ENCODE data around the gene SLC6A2.

The SLC6A2 gene

GRCh38 chr16:55698331-55698730 is 42.5 kb downstream of the SLC6A2 start:
- H3K36me3 ChIP-seq (replicated peaks; ENCODE audit: insufficient read depth, low read length): no peaks in the 10 kb centered on the region
- H3F3A ChIP-seq (ENCODE audit: insufficient read depth, low read length): no peaks in the 10 kb centered on the region
- no peak overlapping the region for H3K27ac ChIP-seq (ENCODE audit: low read length)
- H3K79me2 ChIP-seq (ENCODE audit: low read length): no peaks in the 10 kb centered on the region
- H3K4me2 ChIP-seq (ENCODE audit: low read depth, low read length): no peak overlapping the region
- H3K27me3 ChIP-seq (replicated peaks; ENCODE audit: insufficient read depth, low read length): no peaks in the 10 kb centered on the region
- H3K4me1 ChIP-seq (ENCODE audit: low read length): no peaks in the 10 kb centered on the region
- H3K9ac ChIP-seq (ENCODE audit: low read length): no peak overlapping the region
- H3K9me2 ChIP-seq (replicated peaks; ENCODE audit: insufficient read depth, low read length): no peaks in the 10 kb centered on the region
- H4K20me1 ChIP-seq (ENCODE audit: insufficient read depth, low read length): no peaks in the 10 kb centered on the region
- no peak overlapping the region for H3K4me3 ChIP-seq (ENCODE audit: low read length)
- no peaks in the 10 kb centered on the region for H3K9me3 ChIP-seq (replicated peaks; ENCODE audit: insufficient read depth, low read length)
- no peak for DNase-seq
- TF ChIP-seq EZH2phosphoT487 (IDR thresholded peaks at IDR 0.05; ENCODE audit: low read length): no peak
- TF ChIP-seq, protein P1, sequence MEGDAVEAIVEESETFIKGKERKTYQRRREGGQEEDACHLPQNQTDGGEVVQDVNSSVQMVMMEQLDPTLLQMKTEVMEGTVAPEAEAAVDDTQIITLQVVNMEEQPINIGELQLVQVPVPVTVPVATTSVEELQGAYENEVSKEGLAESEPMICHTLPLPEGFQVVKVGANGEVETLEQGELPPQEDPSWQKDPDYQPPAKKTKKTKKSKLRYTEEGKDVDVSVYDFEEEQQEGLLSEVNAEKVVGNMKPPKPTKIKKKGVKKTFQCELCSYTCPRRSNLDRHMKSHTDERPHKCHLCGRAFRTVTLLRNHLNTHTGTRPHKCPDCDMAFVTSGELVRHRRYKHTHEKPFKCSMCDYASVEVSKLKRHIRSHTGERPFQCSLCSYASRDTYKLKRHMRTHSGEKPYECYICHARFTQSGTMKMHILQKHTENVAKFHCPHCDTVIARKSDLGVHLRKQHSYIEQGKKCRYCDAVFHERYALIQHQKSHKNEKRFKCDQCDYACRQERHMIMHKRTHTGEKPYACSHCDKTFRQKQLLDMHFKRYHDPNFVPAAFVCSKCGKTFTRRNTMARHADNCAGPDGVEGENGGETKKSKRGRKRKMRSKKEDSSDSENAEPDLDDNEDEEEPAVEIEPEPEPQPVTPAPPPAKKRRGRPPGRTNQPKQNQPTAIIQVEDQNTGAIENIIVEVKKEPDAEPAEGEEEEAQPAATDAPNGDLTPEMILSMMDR (IDR thresholded peaks at IDR 0.05; ENCODE audit: low read length): no peak
- no peak for TF ChIP-seq EZH2 (optimal IDR thresholded peaks at IDR 0.05; ENCODE audit: low read depth, low read length)
- no peak overlapping the region for H2AFZ ChIP-seq (ENCODE audit: low read length)

DNA sequence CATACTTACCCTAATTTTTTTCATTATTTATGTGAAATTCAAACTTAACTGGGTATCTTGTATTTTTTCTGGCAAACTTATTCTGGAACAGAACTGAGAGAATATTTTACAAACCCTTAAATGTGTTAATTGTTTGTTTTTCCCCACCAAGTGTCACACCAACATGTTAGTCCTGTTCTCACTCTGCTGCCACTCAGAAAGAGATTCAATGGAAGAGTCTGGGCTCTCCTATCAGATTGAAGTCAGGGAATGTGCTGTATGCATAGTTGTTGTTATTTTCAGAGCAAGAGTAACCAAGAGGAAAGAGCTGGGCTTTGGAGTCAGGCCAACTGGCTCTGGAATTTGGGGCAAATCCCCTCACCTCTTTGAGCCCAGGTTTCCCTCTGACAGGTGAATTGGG is 43.2 kb downstream of the SLC6A2 start:
- TF ChIP-seq EZH2phosphoT487 (IDR thresholded peaks at IDR 0.05; ENCODE audit: low read length): no peak
- H4K20me1 ChIP-seq (ENCODE audit: insufficient read depth, low read length): no peaks in the 10 kb centered on the region
- no peak overlapping the region for H3K9ac ChIP-seq (ENCODE audit: low read length)
- H3K4me3 ChIP-seq (ENCODE audit: low read length): no peak overlapping the region
- no peak for DNase-seq
- no peak overlapping the region for H2AFZ ChIP-seq (ENCODE audit: low read length)
- H3K4me1 ChIP-seq (ENCODE audit: low read length): no peaks in the 10 kb centered on the region
- H3K4me2 ChIP-seq (ENCODE audit: low read depth, low read length): no peak overlapping the region
- no peaks in the 10 kb centered on the region for H3K9me2 ChIP-seq (replicated peaks; ENCODE audit: insufficient read depth, low read length)
- H3K27me3 ChIP-seq (replicated peaks; ENCODE audit: insufficient read depth, low read length): no peaks in the 10 kb centered on the region
- H3K79me2 ChIP-seq (ENCODE audit: low read length): no peaks in the 10 kb centered on the region
- no peaks in the 10 kb centered on the region for H3K36me3 ChIP-seq (replicated peaks; ENCODE audit: insufficient read depth, low read length)
- H3K27ac ChIP-seq (ENCODE audit: low read length): no peak overlapping the region
- no peaks in the 10 kb centered on the region for H3K9me3 ChIP-seq (replicated peaks; ENCODE audit: insufficient read depth, low read length)
- H3F3A ChIP-seq (ENCODE audit: insufficient read depth, low read length): no peaks in the 10 kb centered on the region

GRCh38 chr16:55699616-55700015 is 43.8 kb downstream of the SLC6A2 start:
- Histone ChIP-seq H3K4me1 (ENCODE audit: low read length) (no peaks in the 10 kb centered on the region), H4K20me1 (ENCODE audit: insufficient read depth, low read length) (no peaks in the 10 kb centered on the region), H3F3A (ENCODE audit: insufficient read depth, low read length) (no peaks in the 10 kb centered on the region), H2AFZ (ENCODE audit: low read length) (no peak overlapping the region), H3K9me3 (replicated peaks; ENCODE audit: insufficient read depth, low read length) (no peaks in the 10 kb centered on the region), H3K9me2 (replicated peaks; ENCODE audit: insufficient read depth, low read length) (no peaks in the 10 kb centered on the region), H3K9ac (ENCODE audit: low read length) (no peak overlapping the region), H3K4me3 (ENCODE audit: low read length) (no peak overlapping the region), H3K4me2 (ENCODE audit: low read depth, low read length) (no peak overlapping the region), H3K27ac (ENCODE audit: low read length) (no peak overlapping the region), H3K36me3 (replicated peaks; ENCODE audit: insufficient read depth, low read length) (no peaks in the 10 kb centered on the region), H3K79me2 (ENCODE audit: low read length) (no peaks in the 10 kb centered on the region), H3K27me3 (replicated peaks; ENCODE audit: insufficient read depth, low read length) (no peaks in the 10 kb centered on the region)
- TF ChIP-seq EZH2 (optimal IDR thresholded peaks at IDR 0.05; ENCODE audit: low read depth, low read length): no peak
- TF ChIP-seq, protein P1 (IDR thresholded peaks at IDR 0.05; ENCODE audit: low read length): no peak
- no peak for TF ChIP-seq EZH2phosphoT487 (IDR thresholded peaks at IDR 0.05; ENCODE audit: low read length)
- DNase-seq: no peak

DNA sequence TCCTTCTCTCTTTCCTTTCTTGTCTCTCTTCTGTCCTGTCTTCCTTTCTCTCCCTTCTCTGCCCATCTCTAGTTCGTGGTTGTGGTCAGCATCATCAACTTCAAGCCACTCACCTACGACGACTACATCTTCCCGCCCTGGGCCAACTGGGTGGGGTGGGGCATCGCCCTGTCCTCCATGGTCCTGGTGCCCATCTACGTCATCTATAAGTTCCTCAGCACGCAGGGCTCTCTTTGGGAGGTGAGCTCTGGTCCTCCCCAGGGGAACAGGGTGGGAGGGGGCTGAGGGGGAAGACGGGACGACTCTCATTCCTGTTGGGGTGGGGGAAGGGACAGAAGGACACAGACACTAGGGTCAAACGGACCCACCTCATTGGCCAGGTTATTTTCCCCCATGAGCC is 44.3 kb downstream of the SLC6A2 start:
- Histone ChIP-seq H3K36me3 (replicated peaks; ENCODE audit: insufficient read depth, low read length) (no peaks in the 10 kb centered on the region), H2AFZ (ENCODE audit: low read length) (no peak overlapping the region), H3K27me3 (replicated peaks; ENCODE audit: insufficient read depth, low read length) (no peaks in the 10 kb centered on the region), H3K4me3 (ENCODE audit: low read length) (no peak overlapping the region), H4K20me1 (ENCODE audit: insufficient read depth, low read length) (no peaks in the 10 kb centered on the region), H3K79me2 (ENCODE audit: low read length) (no peaks in the 10 kb centered on the region), H3K4me1 (ENCODE audit: low read length) (no peaks in the 10 kb centered on the region), H3K9me3 (replicated peaks; ENCODE audit: insufficient read depth, low read length) (no peaks in the 10 kb centered on the region), H3F3A (ENCODE audit: insufficient read depth, low read length) (no peaks in the 10 kb centered on the region), H3K9ac (ENCODE audit: low read length) (no peak overlapping the region), H3K9me2 (replicated peaks; ENCODE audit: insufficient read depth, low read length) (no peaks in the 10 kb centered on the region), H3K27ac (ENCODE audit: low read length) (no peak overlapping the region), H3K4me2 (ENCODE audit: low read depth, low read length) (no peak overlapping the region)
- DNase-seq: no peak
- TF ChIP-seq, protein P1 (IDR thresholded peaks at IDR 0.05; ENCODE audit: low read length): no peak
- TF ChIP-seq EZH2phosphoT487 (IDR thresholded peaks at IDR 0.05; ENCODE audit: low read length) (no peak), EZH2 (optimal IDR thresholded peaks at IDR 0.05; ENCODE audit: low read depth, low read length) (no peak)
